Effector memory CD8-positive, alpha-beta T cell (primary cell): ENCODE measurements around the gene PMEL.
A peak's percentile ranks its signal among the peaks of the same experiment; 100 is the strongest.
"Not testable (repeated sequence)": the region's sequence is repeated elsewhere in the genome, so short reads cannot be mapped to it uniquely, and the experiment has no call there.

ENCODE experiments used
- ATAC-seq: fragments of 150-1000 bp; cut with Tn5 transposase; replicated peaks from 2 replicates; pipeline ENCODE4 v1.10.0; 2021; ENCODE audit warnings: mild to moderate bottlenecking, moderate library complexity
- DNase-seq, 3 experiments: peaks; one replicate each; pipeline ENCODE4 v3.0.0; 2021
- H3K27ac Mint-ChIP-seq, 2 donors: one replicate each; pipeline ENCODE4 v1.8.0; 2022; ENCODE audit warnings: mild to moderate bottlenecking in 2 of 2, mixed read lengths in 2 of 2, moderate library complexity in 2 of 2
- H3K27me3 Mint-ChIP-seq, 2 donors: one replicate each; pipeline ENCODE4 v1.8.0; 2022; ENCODE audit warnings: mixed read lengths in 2 of 2
- H3K36me3 Mint-ChIP-seq: one replicate; pipeline ENCODE4 v1.8.0; 2022; ENCODE audit warnings: mild to moderate bottlenecking, moderate library complexity, mixed read lengths; ENCODE audit not compliant: insufficient read depth
- H3K4me1 Mint-ChIP-seq, 2 donors: one replicate each; pipeline ENCODE4 v1.8.0; 2022; ENCODE audit warnings: low read depth in 2 of 2, mixed read lengths in 2 of 2
- H3K4me3 Mint-ChIP-seq, 2 donors: one replicate each; pipeline ENCODE4 v1.8.0; 2022; ENCODE audit warnings: mild to moderate bottlenecking in 2 of 2, mixed read lengths in 2 of 2, moderate library complexity in 2 of 2
- H3K9me3 Mint-ChIP-seq, 2 donors: one replicate each; pipeline ENCODE4 v1.8.0; 2022; ENCODE audit warnings: mixed read lengths in 2 of 2

The PMEL gene

GRCh38 chr12:55996715-55997534, 31.1 kb upstream of the PMEL start, which contains the start of gene SUOX:
Gene SUOX (plus strand): TSS chr12:55997276. CDS start chr12:56002222, 4,946 bp downstream.
- Mint-ChIP-seq H3K4me1 (peaks cover 0 to 8% of the 10 kb centered on the region in 2 donors), H3K9me3 (no peaks in the 10 kb centered on the region), H3K27me3 (peaks cover 0 to 12% of the 10 kb centered on the region in 2 donors), H3K36me3 (peaks cover 32% of the 10 kb centered on the region), H3K4me3 (peak within 1 kb of the TSS; percentile 5 to 21), H3K27ac (no peak within 1 kb of the TSS)
- DNase-seq (peak in 1 of 3 experiments; percentile 12), ATAC-seq (peak; percentile 58)

- Mint-ChIP-seq H3K4me3 (peak overlapping the region; percentile 5 to 21), H3K27ac (no peak overlapping the region), H3K9me3 (no peaks in the 10 kb centered on the region), H3K36me3 (peaks cover 39% of the 10 kb centered on the region), H3K27me3 (peaks cover 0 to 12% of the 10 kb centered on the region in 2 donors), H3K4me1 (peaks cover 0 to 8% of the 10 kb centered on the region in 2 donors)
- ATAC-seq (peak; percentile 83), DNase-seq (peak; percentile 61 to 66 (median 63))
These were observed 30.4 kb upstream of the PMEL start for GRCh38 chr12:55996201-55996714.

- ATAC-seq, result no peak
- Mint-ChIP-seq H3K9me3 (no peaks in the 10 kb centered on the region), H3K27ac (no peak overlapping the region), H3K4me3 (no peak overlapping the region), H3K27me3 (peaks cover 0 to 12% of the 10 kb centered on the region in 2 donors), H3K4me1 (peaks cover 0 to 8% of the 10 kb centered on the region in 2 donors), H3K36me3 (peaks cover 47% of the 10 kb centered on the region)
- no peak for DNase-seq
These were observed 29.5 kb upstream of the PMEL start for GRCh38 chr12:55995366-55995765.

GRCh38 chr12:55993230-55993853, 27.5 kb upstream of the PMEL start:
- Mint-ChIP-seq H3K4me3 (no peak overlapping the region), H3K4me1 (peaks cover 0 to 8% of the 10 kb centered on the region in 2 donors), H3K9me3 (no peaks in the 10 kb centered on the region), H3K27ac (peak overlapping the region; percentile 16 to 82), H3K27me3 (peaks cover 0 to 12% of the 10 kb centered on the region in 2 donors), H3K36me3 (peaks cover 63% of the 10 kb centered on the region)
- no peak for DNase-seq
- ATAC-seq, result no peak

GRCh38 chr12:55991110-55991509, 25.3 kb upstream of the PMEL start:
- Mint-ChIP-seq H3K9me3 (no peaks in the 10 kb centered on the region), H3K36me3 (peaks cover 75% of the 10 kb centered on the region), H3K4me3 (no peak overlapping the region), H3K27me3 (no peaks in the 10 kb centered on the region), H3K4me1 (peaks cover 0 to 4% of the 10 kb centered on the region in 2 donors), H3K27ac (no peak overlapping the region)
- ATAC-seq (no peak), DNase-seq (no peak)

GRCh38 chr12:55985976-55986375, 20.1 kb upstream of the PMEL start:
- H3K27ac Mint-ChIP-seq, ATAC-seq, DNase-seq, H3K4me3 Mint-ChIP-seq, H3K9me3 Mint-ChIP-seq, H3K27me3 Mint-ChIP-seq: not testable (repeated sequence)
- H3K4me1 Mint-ChIP-seq, result peaks cover 2 to 10% of the 10 kb centered on the region in 2 donors
- H3K36me3 Mint-ChIP-seq, result peaks cover 68% of the 10 kb centered on the region

- Mint-ChIP-seq H3K4me1 (peaks cover 2 to 10% of the 10 kb centered on the region in 2 donors), H3K9me3 (no peaks in the 10 kb centered on the region), H3K27ac (no peak overlapping the region), H3K27me3 (no peaks in the 10 kb centered on the region), H3K4me3 (no peak overlapping the region), H3K36me3 (peaks cover 66% of the 10 kb centered on the region)
- no peak for ATAC-seq
- DNase-seq, result no peak
These were observed 19.5 kb upstream of the PMEL start for GRCh38 chr12:55985341-55985740.

GRCh38 chr12:55984861-55985260, 19.0 kb upstream of the PMEL start:
- peaks cover 64% of the 10 kb centered on the region for H3K36me3 Mint-ChIP-seq
- ATAC-seq, result no peak
- no peaks in the 10 kb centered on the region for H3K27me3 Mint-ChIP-seq
- peaks cover 2 to 13% of the 10 kb centered on the region in 2 donors for H3K4me1 Mint-ChIP-seq
- no peak overlapping the region for H3K4me3 Mint-ChIP-seq
- DNase-seq, result no peak
- no peaks in the 10 kb centered on the region for H3K9me3 Mint-ChIP-seq
- H3K27ac Mint-ChIP-seq, result no peak overlapping the region

- DNase-seq (no peak), ATAC-seq (no peak)
- no peaks in the 10 kb centered on the region for H3K9me3 Mint-ChIP-seq
- no peak overlapping the region for H3K4me3 Mint-ChIP-seq
- H3K4me1 Mint-ChIP-seq, result peaks cover 6 to 23% of the 10 kb centered on the region in 2 donors
- no peak overlapping the region for H3K27ac Mint-ChIP-seq
- H3K36me3 Mint-ChIP-seq, result peaks cover 52% of the 10 kb centered on the region
- H3K27me3 Mint-ChIP-seq, result no peaks in the 10 kb centered on the region
These were observed 17.5 kb upstream of the PMEL start for GRCh38 chr12:55983232-55983842.

GRCh38 chr12:55982319-55982936, 16.6 kb upstream of the PMEL start:
- Mint-ChIP-seq H3K27ac (no peak overlapping the region), H3K9me3 (no peaks in the 10 kb centered on the region), H3K4me3 (no peak overlapping the region), H3K27me3 (no peaks in the 10 kb centered on the region), H3K4me1 (peaks cover 10 to 30% of the 10 kb centered on the region in 2 donors), H3K36me3 (peaks cover 44% of the 10 kb centered on the region)
- no peak for DNase-seq
- ATAC-seq, result no peak

- H3K4me3 Mint-ChIP-seq, H3K9me3 Mint-ChIP-seq, DNase-seq, ATAC-seq, H3K27me3 Mint-ChIP-seq, H3K27ac Mint-ChIP-seq: not testable (repeated sequence)
- Mint-ChIP-seq H3K36me3 (peaks cover 42% of the 10 kb centered on the region), H3K4me1 (peaks cover 13 to 31% of the 10 kb centered on the region in 2 donors)
These were observed 16.0 kb upstream of the PMEL start for GRCh38 chr12:55981882-55982281.

GRCh38 chr12:55979069-55979468, 13.2 kb upstream of the PMEL start:
- H3K27ac Mint-ChIP-seq, result no peak overlapping the region
- no peaks in the 10 kb centered on the region for H3K9me3 Mint-ChIP-seq
- H3K36me3 Mint-ChIP-seq, result peaks cover 30% of the 10 kb centered on the region

GRCh38 chr12:55978393-55978792, 12.6 kb upstream of the PMEL start:
- no peak for ATAC-seq
- no peak for DNase-seq
- Mint-ChIP-seq H3K4me3 (peak overlapping the region in 1 of 2 donors; percentile 17), H3K36me3 (peaks cover 24% of the 10 kb centered on the region), H3K27ac (peak overlapping the region; percentile 35 to 49), H3K4me1 (peaks cover 19 to 29% of the 10 kb centered on the region in 2 donors), H3K9me3 (no peaks in the 10 kb centered on the region), H3K27me3 (no peaks in the 10 kb centered on the region)

More at GRCh38 chr12:55979069-55979468, 13.2 kb upstream of the PMEL start:
- H3K4me3 Mint-ChIP-seq, result no peak overlapping the region
- peaks cover 20 to 29% of the 10 kb centered on the region in 2 donors for H3K4me1 Mint-ChIP-seq
- ATAC-seq, result no peak
- DNase-seq, result no peak
- H3K27me3 Mint-ChIP-seq, result no peaks in the 10 kb centered on the region
